ENCODE measurements around the gene CHSY1.
A peak's percentile ranks its signal among the peaks of the same experiment; 100 is the strongest.

CHSY1 gene

DNA sequence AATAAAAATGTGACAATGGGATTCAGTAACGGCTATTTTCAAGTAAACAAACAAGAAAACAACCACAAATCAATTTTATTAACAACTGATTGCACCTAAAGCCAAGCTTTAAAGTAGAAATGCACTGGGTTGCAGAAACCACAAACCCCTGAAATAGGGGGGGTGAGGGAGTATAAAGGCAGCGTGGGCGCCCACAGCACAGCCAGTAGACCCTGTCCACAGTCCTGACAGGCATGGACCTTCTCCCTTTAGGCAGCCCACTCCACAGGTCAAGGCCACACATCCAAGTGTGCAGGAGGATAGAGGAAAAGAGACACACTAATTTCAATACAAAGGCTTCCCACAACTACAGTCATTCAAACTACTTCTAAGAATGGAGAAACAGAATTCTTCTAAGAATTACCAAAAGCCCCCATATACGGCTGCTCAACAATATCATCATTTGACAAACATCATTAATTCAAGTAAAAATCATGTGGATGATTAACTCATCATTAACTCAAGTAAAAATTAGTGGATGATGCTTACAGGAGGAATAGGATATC is 48.7 kb downstream of the CHSY1 start:
- Histone ChIP-seq H3K9ac (no peak overlapping the region), H3K36me3 (peaks cover 14% of the 10 kb centered on the region), H3K4me1 (peaks cover 86% of the 10 kb centered on the region), H3K9me3 (peaks cover 6% of the 10 kb centered on the region), H3K27me3 (no peaks in the 10 kb centered on the region), H3K27ac (peak overlapping the region; percentile 50), H4K20me1 (peaks cover 76% of the 10 kb centered on the region), H3K4me3 (no peak overlapping the region), H3K4me2 (peak overlapping the region; percentile 82)
- no peak for TF ChIP-seq Cebpa-rat (IDR thresholded peaks at IDR 0.05)

DNA sequence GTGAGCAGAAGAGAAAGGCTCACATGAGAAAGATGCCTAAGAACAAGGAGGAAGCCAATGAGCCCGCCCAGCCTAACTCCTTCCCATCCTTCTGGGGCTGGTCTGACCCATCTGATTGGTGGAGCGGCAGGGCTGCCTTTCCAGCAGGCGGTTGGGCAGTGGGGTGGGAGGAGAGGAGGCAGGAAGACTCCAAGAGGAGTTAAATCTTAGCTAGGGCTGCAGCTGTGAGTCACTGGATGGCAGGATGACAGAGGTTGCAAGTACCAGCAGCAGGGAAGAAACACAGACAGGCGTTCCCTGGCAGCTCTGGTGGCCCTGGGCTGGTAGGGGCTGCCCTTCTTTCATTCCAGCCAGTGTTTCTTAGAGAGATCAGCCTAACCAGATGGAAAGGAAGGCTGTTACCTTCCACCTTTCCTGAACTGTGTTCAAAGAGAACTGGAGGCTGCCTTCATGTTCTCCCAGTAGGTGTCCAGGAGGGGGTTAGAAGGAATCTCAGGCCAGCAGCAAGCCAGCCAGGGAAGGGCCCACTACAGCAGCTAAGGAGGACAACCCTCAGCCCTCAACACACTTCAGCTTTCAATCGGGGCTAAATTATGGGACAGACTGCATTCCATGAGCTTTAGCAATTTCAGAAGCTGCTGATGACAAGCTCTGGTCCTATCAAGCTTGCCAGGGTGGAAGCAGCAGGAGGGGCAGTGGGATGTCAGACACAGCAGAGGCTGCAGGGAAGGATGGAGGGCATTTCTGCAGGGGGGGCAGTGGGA is 50.3 kb downstream of the CHSY1 start:
- H4K20me1 ChIP-seq: peaks cover 61% of the 10 kb centered on the region
- TF ChIP-seq Cebpa-rat (IDR thresholded peaks at IDR 0.05): no peak
- no peaks in the 10 kb centered on the region for H3K9me3 ChIP-seq
- peak overlapping the region; percentile 71 for H3K27ac ChIP-seq
- 0 out of 2 replicates have a peak overlapping the region, but pooled peaks have one; percentile 23 for H3K4me3 ChIP-seq
- peaks cover 11% of the 10 kb centered on the region; the same call in 1 of the 2 replicates for H3K36me3 ChIP-seq
- H3K4me1 ChIP-seq: peaks cover 96% of the 10 kb centered on the region
- H3K9ac ChIP-seq: peak overlapping the region; percentile 52; the same call in 1 of the 2 replicates
- no peaks in the 10 kb centered on the region for H3K27me3 ChIP-seq
- peak overlapping the region; percentile 97 for H3K4me2 ChIP-seq

DNA sequence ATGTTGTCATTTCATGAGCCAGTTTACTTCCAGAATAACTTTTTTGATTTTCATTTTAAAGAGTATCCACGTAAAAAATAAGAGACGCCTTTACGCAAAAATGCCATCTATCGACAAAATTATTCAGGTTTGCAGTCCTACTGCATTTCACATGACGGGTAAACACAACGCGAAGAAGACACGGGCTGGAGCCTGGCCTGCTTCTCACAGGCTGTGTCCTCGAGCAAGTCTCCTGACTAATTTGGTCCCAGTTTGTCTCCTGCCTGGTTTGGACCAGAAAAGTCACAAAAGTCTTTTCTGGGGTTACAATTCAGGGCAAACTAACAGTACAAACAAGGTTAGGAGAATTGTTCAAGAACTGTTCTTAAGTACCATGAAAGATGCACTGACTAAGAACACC is 51.7 kb downstream of the CHSY1 start:
- H3K36me3 ChIP-seq: peaks cover 9% of the 10 kb centered on the region; the same call in 1 of the 2 replicates
- no peaks in the 10 kb centered on the region for H3K9me3 ChIP-seq
- TF ChIP-seq Cebpa-rat (IDR thresholded peaks at IDR 0.05): no peak
- H3K9ac ChIP-seq: peak overlapping the region; percentile 80
- peak overlapping the region; percentile 95 for H3K27ac ChIP-seq
- H3K4me2 ChIP-seq: peak overlapping the region; percentile 97
- peaks cover 47% of the 10 kb centered on the region for H4K20me1 ChIP-seq
- peaks cover 96% of the 10 kb centered on the region for H3K4me1 ChIP-seq
- H3K27me3 ChIP-seq: no peaks in the 10 kb centered on the region
- peak overlapping the region; percentile 48 for H3K4me3 ChIP-seq

DNA sequence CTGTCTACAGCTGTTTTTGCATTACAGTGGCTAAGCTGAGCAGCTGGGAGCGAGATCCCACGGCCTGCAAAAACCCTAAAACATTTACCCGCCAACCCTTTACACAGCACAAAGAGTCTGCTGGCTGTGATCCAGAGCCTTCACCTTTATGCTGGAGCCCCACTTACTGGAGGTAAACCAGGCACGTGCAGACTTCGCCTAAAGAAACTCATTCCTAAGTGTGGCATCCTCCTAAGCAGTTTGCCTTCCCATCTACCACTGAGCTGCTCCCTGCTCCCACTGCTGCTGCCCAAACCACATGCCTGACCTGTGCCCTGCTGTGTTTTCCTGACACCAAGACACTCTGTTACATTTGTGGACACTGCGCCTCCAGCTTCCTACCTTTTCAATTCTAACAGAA is 53.0 kb downstream of the CHSY1 start:
- Histone ChIP-seq H3K4me3 (peak overlapping the region; percentile 48), H3K4me2 (peak overlapping the region; percentile 97)

DNA sequence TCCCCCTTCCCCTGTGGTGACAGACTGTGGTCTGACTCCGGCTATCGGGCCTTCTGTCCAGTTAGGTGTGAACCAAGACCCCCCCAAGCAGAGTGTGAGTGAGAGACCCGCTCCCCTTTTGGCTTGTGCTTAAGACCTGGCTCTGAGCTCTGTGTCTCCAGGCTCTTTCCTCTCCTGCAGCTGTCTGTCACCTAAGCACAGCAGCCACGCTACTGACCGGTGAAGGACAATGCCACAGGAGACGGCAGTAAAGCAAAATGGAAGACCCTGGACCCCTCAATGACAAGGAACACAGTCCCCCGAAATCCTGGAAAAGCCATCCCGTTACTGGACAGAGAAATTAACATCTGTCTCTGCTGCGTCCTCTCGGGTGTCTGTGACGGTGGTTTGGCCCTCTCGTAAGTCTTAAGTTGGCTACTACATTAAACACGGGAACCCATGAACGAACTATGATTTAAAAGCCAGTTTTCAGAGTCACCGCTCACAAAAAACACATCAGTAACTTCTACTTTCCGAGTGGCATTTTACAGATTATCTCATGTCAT is 53.7 kb downstream of the CHSY1 start:
- Histone ChIP-seq H4K20me1 (peaks cover 44% of the 10 kb centered on the region), H3K4me3 (peak overlapping the region; percentile 48; the same call in 1 of the 2 replicates), H3K4me2 (peak overlapping the region; percentile 97), H3K4me1 (peaks cover 96% of the 10 kb centered on the region), H3K36me3 (peaks cover 19% of the 10 kb centered on the region), H3K9me3 (no peaks in the 10 kb centered on the region), H3K27me3 (no peaks in the 10 kb centered on the region), H3K27ac (peak overlapping the region; percentile 95), H3K9ac (peak overlapping the region; percentile 80)
- TF ChIP-seq Cebpa-rat (IDR thresholded peaks at IDR 0.05): no peak

More for the DNA sequence above, 53.0 kb downstream of the CHSY1 start:
- Histone ChIP-seq H4K20me1 (peaks cover 44% of the 10 kb centered on the region), H3K9me3 (no peaks in the 10 kb centered on the region), H3K9ac (peak overlapping the region; percentile 80), H3K4me1 (peaks cover 96% of the 10 kb centered on the region), H3K36me3 (peaks cover 12% of the 10 kb centered on the region), H3K27ac (peak overlapping the region; percentile 95), H3K27me3 (no peaks in the 10 kb centered on the region)
- no peak for TF ChIP-seq Cebpa-rat (IDR thresholded peaks at IDR 0.05)

DNA sequence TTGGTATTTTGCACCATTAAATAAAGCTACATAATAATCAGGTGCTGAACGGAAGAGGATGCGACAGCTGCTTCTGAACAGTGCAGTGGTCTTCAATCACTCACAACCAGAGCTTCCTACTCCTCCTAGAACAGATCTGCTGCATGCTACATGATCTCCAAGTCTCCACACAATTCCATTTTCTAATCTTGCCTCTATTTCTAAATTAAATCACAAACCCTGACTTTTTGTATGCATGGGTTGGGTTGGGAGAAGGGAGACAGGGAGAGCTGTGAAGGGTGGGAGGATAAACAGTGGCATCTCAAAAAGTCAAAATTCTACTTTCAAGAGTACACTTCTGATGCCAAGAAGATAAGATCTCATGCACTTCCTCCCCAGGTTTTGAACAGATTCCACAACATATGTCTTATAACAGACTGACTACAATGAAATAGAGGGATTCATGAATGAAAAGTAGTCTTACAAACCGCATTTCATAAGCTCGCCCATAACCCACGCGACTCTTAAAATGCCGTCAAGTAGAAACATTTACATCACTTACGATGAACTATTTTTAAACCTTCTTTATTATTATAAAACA is 57.2 kb downstream of the CHSY1 start:
- Histone ChIP-seq H3K4me2 (peak overlapping the region; percentile 97), H4K20me1 (peaks cover 50% of the 10 kb centered on the region), H3K27me3 (no peaks in the 10 kb centered on the region), H3K9me3 (no peaks in the 10 kb centered on the region), H3K4me3 (no peak overlapping the region), H3K4me1 (peaks cover 84% of the 10 kb centered on the region), H3K36me3 (peaks cover 39% of the 10 kb centered on the region), H3K9ac (no peak overlapping the region; the same call in 1 of the 2 replicates), H3K27ac (peak overlapping the region; percentile 25; the same call in 1 of the 2 replicates)
- TF ChIP-seq Cebpa-rat (IDR thresholded peaks at IDR 0.05): no peak

DNA sequence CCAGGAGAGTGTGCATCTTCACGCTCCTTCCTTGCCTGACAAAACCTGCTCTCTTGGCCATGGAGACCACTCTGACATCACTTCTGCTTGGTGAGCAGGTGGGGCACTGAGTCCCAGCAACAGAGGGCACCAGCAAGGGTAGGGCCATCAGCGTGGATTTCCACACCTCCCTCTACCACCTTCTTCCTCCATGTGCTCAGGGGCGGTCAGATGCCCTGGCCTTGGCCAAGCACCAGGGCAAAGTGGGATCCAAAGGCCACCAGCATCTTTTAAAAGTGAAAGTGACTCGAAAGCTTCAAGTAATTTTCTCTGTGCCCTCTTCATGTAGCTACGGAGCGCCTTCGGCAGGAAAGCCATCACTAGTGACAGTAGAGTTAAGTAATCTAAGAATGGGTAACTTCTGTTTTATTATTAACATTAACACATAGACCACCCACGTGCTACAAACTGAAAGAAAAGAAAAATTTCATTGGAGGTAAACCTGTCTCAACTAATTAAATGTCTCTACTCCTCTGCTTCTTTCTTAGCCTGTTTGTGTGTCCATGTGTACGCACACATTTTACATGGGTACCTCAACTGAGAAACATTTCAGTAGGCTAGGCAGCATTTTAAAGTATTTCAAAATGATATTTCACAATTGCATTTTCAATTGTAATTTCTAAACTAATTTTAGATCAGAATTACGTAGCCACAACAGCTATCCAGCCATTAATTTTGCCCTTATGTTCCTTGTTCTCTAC is 57.9 kb downstream of the CHSY1 start:
- H3K9me3 ChIP-seq: no peaks in the 10 kb centered on the region
- H4K20me1 ChIP-seq: peaks cover 56% of the 10 kb centered on the region
- no peak overlapping the region for H3K9ac ChIP-seq
- H3K36me3 ChIP-seq: peaks cover 46% of the 10 kb centered on the region
- peaks cover 79% of the 10 kb centered on the region for H3K4me1 ChIP-seq
- peak overlapping the region; percentile 97 for H3K4me2 ChIP-seq
- H3K27ac ChIP-seq: peak overlapping the region; percentile 60
- no peak; the same call in 1 of the 2 replicates for TF ChIP-seq Cebpa-rat (IDR thresholded peaks at IDR 0.05)
- no peak overlapping the region for H3K4me3 ChIP-seq
- H3K27me3 ChIP-seq: no peaks in the 10 kb centered on the region

DNA sequence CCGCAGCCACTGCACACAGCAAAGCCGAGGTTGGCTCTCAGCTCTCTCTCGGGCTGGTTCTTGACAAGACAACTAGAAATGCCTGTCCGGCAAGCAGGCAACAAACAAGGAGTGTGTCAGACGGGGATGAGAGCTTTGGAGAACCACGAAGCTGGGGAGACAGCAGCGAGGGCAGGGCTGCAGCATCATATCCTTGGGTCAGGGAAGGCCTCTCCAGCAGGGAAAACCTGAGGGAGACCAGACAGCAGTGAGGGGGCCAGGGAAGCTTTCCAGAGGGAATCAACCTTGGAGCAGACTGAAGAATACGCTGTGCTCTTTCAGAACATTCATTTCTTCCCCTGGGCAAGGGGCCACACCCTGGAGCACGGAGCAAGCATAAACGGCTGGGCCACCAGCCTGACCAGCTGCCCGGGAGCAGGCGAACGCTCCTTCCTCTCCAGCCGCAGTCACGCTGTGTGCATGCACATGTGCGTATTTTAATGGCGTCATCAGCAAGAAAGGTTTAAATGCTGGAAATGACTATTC is 58.7 kb downstream of the CHSY1 start:
- H3K9me3 ChIP-seq: no peaks in the 10 kb centered on the region
- peaks cover 51% of the 10 kb centered on the region for H3K36me3 ChIP-seq
- no peak overlapping the region for H3K27ac ChIP-seq
- H3K4me2 ChIP-seq: peak overlapping the region; percentile 97
- no peaks in the 10 kb centered on the region for H3K27me3 ChIP-seq
- peaks cover 64% of the 10 kb centered on the region for H4K20me1 ChIP-seq
- H3K4me3 ChIP-seq: no peak overlapping the region
- H3K4me1 ChIP-seq: peaks cover 71% of the 10 kb centered on the region
- TF ChIP-seq Cebpa-rat (IDR thresholded peaks at IDR 0.05): no peak
- H3K9ac ChIP-seq: no peak overlapping the region

DNA sequence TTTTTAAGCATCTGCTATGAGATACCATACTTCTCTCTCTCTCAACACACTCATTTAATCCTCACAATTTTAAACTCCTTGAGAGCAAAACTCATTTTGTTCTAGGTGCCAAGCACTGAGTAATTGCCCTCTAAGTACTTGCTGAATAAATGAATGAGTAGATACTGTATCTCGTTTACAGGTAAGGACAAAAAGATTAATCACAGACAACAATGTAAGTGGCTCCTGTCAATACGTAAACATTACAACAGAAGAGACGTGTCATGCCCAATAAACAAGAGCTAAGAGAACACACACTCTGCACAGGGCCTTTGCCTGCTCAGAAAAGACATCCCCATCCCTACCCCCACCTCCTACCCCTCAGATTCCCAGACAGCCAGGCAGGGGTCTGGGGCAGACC is 59.8 kb downstream of the CHSY1 start:
- no peaks in the 10 kb centered on the region for H3K9me3 ChIP-seq
- H3K4me1 ChIP-seq: peaks cover 66% of the 10 kb centered on the region
- H3K27me3 ChIP-seq: no peaks in the 10 kb centered on the region
- H4K20me1 ChIP-seq: peaks cover 75% of the 10 kb centered on the region
- no peak overlapping the region for H3K4me3 ChIP-seq
- H3K4me2 ChIP-seq: no peak overlapping the region
- no peak for TF ChIP-seq Cebpa-rat (IDR thresholded peaks at IDR 0.05)
- H3K27ac ChIP-seq: no peak overlapping the region
- no peak overlapping the region for H3K9ac ChIP-seq
- H3K36me3 ChIP-seq: peaks cover 62% of the 10 kb centered on the region

Measured in BLaER1 (cell line).